NCI-H510A (cell line): ENCODE data around the gene C16orf82.

ENCODE experiments used
- DNase-seq: peaks from one replicate; lab custom pipeline; 2025; lab: John Stamatoyannopoulos, UW

The C16orf82 gene

DNA sequence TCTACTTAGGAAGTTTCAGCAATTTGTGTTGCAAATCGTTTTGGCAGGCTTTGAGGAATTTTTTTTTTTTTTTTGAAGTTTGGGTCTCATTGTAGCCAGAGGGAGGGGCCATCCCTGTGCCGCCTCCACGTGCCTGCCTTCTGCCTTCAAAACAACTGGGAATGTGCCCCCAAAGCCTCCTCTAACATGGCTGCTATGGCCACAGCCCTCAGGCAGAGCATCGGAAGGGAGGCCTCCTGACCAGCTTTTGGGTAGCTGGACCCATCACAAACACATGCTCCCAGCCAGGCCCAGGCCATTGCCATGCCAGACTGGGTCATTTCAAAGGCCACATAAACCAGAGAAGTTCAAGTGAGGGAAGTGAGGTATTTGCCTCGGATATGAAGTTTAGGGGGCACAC, 21.5 kb downstream of the C16orf82 start:
- no peak for DNase-seq

DNA sequence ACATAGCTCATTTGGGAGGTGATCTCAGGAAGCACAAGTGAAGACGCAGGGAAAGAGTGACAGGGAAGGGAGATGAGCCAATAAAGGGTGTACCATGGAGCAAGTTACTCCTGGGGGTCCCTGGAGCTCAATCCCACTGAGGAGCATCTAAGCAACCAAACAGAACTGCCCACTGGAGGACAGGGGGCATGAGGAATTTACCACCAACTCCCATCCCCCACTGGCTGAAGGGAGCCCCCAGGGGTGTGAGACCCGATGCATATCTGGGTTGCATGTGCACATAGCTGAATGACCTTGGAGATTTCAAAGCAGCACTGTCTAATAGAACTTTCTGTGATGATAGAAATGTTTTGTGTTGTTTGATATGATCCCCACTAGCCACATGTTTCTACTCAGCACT, 29.6 kb downstream of the C16orf82 start:
- DNase-seq = no peak

DNA sequence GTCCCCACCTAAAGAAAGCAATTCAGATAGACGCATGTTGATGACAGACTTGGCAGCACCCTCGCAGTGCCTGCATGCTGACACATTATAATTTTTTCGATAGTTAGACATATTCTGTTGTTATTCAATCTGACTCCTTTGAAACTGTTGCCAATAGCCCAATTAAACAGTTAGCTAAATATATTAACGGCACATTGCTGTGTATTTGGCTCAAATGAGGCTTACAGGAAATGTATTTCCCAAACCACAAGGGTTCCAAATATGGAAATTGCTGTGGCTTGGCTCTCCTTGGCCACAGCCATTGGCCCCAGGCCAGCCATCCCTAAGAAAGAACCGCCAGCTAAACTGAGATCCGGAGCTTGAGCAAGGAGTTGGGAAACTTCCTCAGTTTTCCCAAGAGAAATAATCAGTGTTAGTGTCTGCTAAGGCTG, 31.1 kb downstream of the C16orf82 start:
- DNase-seq = no peak

DNA sequence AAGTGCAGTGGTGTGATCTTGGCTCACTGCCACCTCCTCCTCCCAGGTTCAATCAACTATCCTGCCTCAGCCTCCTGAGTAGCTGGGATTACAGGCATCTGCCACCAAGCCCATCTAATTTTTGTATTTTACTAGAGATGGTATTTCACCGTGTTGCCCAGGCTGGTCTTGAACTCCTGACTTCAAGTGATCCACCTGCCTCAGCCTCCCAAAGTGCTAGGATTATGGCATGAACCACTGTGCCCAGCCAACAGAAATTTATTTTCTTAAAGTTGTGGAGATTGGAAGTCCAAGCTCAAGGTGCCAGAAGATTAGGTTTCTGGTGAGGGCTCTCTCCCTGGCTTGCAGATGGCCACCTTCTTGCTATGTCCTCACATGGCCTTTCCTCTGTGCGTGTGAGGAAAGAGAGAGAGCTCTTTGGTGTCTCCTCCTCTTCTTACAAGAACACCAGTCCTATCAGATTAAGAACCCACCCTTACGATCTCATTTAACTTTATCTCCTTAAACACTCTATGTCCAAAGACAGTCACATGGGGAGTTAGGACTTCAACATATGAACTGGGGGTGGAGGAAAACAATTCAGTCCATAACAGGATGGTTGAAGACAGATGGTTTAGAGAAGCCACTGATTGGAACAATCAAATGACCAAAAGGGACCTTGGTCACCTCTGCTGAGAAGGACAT, 31.8 kb downstream of the C16orf82 start:
- no peak for DNase-seq

DNA sequence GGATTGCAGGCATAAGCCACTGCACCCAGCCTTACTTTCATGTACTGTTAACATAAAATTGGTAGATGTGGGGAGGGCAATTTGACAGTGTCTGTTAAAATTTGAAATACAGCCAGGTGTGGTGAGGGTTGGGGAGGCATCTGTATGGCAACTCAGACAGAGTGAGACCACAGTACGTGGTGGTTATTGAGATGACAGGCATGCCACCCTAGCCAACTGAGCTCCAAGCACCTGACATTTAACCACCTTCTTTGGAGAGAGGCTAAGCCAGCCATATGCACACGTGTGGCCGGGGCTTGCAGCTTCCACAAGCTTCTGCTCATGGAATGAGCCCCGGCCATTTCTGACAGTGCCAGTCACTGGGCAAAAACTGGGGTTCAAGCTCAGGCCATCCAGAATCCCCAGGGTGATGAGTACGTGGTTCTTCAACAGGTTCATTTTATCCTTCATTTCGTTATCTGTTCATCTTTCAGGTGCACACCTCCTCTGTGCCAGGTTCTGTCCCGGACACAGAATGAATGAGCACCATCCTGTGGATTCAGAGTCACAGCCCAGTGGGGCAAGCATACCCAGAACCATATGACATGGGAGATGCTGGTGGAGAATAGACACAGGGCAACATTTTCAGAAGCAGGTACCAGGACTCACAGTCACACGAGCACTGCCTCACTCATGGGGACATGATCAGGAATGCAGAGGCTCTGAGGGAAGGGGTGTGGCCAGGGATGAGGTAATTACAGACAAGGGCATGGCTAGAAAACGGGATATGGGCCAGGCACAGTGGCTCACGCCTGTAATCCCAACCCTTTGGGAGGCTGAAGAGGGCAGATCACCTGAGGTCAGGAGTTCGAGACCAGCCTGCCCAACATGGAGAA, 36.2 kb downstream of the C16orf82 start:
- no peak for DNase-seq

DNA sequence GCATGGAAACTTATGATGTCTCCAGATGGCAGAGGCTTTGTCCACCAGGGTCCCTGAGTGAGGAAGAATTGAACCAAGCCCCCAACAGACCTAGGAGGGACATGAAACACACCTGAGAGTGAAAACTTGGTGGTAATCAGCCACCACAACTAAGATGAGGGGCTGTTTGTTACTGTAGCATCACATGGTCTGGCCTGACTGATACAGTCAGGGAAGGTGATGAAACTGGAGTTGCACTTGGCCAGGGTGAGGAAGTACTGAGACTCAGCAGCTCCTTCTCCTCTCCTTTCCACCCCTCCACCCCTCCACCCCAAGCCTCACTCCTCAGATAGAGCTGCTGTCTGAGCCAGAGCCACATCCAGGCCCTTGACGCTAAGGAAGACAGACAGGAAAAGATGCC, 37.2 kb downstream of the C16orf82 start:
- no peak for DNase-seq

DNA sequence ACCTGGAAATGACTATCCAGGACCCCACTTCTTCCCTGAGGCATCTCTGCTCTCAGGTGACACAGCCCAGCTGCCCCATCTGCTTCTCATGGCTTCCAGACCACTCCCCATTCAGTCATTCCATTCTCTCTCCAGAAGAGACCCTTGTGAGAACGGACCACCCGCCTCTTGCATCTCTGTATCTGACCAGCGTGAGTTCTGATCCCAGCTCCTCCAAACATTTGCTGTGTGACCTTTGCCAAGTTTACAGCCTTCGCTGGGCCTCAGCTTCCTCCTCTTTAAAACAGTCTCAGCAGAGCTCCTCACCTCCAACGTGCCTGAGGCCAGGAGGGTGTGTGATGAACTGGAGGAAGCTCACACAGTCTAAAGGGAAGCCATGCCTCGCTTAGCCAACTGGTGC, 39.6 kb downstream of the C16orf82 start:
- no peak for DNase-seq

DNA sequence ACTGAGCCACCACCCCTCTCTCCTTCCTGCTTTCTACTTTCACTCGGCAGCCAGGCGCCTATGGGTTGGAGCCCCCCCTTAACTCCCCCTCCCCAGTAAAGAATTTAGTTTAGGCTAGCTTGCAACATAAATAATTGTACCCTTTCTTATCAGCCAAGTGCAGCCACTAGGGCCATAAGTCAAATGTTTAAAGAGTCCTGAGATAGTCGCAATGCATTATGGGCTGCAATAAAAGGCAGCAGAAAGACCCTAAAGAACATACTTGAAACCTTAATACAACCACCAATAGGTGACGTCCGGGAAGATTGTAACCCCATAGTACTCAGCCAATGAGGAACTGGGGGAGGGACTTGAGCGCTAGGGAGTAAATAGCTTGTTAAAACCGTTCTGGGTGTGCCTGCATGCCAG, 40.5 kb downstream of the C16orf82 start:
- DNase-seq = no peak

DNA sequence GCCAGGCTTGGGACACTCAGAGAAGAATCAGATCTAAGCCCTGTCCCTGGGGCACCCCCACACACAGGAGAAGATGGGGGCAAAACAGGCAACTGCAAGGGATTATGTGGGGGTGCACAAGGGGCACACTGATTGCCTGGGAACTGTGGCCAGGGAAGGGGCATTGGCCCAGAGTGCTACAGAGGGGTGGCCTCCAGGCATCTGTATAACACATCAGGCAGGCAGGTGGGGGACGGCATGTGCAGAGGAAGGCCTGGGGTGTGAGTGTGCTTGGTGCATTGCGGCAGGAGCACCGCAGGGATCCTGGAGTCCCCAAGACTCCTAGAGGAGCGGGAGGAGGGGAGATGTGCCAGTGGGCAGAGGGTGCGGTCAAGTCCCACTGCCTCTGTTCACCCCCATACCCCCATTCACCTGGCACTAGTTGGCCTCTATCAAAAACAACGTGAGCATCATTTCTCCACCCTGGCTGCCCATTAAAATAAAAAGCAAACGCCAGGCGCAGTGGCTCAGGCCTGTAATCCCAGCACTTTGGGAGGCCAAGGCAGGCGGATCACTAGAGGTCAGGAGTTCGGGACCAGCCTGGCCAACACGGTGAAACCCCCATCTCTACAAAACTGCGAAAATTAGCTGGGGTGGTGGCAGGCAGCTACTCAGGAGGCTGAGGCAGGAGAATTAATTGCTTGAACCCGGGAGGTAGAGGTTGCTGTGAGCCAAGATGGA, 41.5 kb downstream of the C16orf82 start:
- no peak for DNase-seq

DNA sequence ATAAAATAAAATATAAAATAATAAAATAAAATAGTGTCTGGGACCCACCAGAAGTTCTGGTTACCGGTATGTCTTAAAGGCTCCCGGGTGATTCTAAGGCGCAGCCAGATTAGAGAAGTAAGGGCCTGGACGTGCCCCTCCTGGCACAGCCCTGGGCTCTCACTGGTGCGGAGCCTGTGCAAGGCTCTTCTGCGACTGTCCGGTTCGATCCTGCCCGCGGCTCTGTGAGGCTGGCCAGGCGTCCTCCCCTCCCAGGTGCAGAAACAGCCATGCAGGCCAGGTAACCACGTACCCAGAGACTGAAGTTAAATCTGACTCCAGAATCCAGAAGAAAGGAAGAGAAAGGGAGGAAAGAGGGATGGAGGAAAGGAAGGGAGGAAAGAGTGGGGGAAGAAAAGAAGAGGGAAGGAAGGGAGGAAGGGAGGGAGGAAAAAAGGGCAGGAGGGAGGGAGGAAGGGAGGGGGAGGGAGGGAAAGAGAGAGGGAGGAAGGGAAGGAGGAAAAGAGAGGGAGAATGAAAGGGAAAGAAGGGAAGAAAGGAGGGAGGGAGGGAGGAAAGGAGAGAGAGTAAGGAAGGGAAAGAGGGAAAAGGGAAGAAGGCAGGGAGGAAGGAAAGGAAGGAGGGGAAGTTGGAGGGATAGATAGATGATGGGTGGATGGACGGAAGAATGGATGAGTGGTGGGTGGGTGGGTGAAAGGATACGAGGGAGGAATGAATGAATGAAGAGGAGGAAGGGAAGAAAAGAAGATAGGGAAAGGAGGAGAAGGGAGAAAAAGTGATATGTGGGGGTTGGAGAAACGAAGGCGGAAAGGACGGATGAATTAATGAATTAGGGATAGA, 42.3 kb downstream of the C16orf82 start:
- DNase-seq = no peak

DNA sequence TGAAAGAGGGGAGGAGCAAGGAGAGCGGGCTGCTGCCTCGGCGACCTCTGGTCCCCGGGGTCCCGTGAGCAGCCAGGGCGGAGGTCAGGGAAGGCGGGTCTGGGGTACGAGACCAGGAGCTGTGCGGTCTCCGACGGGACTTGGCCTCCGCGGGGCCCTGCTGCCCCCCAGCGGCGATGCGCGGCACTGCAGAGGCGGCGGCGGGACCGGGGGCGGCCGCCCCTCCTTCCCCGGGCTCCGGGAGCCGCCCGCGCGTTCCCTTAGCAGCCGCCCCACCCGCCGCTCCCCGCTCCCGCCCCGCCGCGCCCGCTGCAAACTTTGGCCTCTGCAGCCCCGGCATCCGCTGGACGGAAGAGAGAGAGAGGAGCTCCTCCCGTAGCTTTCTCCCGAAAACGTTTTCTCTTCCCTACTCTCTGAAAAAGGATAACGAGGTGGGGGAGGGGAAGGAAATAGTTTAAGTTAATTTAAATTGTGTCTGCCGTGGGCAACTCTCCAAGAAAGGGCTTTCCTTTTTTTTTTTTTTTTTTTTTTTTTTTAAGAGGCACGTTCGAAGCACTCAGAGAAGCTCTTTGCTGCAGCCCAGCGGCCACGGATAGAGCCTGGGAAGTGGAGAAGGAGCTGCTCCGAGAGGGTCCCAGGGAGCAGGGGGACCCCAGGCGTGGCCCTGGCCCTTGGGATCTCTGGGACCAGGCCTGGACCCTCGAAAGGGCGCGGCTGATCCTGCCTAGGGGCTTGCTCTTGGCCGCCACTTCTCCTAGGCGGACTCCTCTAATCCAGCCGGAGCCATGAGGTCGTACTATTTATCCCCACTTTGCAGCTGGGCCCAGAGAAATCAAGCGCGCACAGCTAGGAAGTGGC, 43.2 kb downstream of the C16orf82 start:
- DNase-seq = peak; percentile 77

DNA sequence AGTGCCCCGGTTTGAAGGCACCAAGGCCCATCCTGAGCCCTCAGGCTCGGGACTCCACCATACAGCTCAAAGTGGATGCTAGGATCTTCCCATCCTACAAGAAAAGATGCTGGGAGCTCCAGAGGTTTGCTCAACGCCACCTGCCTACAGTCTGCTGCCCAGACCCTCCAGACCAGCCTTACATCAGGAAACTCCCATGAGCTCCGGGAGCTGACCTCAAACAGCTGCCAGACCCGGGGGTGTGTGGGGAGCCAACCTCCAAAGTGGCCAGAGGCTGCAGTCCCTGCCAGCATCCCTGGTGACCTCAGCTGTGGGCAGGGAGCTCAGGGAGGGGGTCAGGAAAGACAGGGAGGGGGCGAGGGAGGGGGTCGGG, 43.8 kb downstream of the C16orf82 start:
- DNase-seq = no peak

DNA sequence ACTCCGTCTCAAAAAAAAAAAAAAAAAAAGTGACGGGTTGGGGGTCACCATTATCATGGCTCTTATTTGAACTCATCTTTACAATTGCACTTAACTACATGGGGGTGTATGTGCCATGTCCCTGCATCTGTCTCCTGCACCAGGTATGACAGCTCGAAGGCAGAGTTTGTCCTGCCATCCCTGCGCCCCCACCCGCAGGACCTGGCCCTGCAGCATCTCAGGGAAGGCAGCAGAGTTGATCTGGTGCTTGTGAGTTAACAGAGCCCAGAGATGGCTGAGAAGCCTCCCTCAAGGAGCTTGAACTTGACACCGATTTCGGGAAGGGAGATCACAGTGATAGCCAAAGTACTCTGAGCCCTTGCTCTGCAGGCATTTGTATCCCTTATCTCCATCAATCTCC, 44.8 kb downstream of the C16orf82 start:
- no peak for DNase-seq

DNA sequence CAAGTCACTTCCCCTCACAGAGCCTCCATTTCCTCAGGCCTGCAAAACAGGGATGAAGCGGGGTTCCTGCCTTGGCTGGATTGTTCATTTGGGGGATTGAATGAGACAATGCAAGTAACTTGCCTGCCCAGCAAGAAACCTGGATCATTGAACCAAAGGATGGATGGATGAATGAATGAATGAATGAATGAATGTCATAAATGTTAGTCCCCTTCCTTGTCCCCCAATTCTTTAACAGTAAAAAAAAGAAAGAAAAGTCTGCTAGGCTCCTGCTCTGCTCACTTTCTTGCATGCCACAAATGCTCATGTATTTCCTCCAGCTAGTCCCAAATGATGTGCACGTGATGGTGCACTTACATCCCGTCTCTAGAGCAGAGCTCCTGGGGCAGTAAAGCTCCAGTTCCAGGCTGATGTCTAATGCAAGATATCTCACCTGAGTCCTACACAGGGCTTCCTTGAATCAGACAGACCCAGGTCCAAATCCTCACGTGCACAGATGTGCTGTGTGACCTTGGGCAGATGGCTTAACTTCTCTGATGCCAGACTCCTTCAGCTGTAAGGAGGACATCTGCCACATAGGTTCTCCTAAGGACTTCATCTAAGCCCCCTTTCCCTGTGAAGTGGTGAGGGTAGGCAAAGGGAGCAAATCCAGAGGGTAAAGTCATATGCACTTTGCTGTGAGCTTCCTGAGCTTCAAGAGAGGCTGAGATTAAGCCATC, 45.5 kb downstream of the C16orf82 start:
- DNase-seq = no peak

DNA sequence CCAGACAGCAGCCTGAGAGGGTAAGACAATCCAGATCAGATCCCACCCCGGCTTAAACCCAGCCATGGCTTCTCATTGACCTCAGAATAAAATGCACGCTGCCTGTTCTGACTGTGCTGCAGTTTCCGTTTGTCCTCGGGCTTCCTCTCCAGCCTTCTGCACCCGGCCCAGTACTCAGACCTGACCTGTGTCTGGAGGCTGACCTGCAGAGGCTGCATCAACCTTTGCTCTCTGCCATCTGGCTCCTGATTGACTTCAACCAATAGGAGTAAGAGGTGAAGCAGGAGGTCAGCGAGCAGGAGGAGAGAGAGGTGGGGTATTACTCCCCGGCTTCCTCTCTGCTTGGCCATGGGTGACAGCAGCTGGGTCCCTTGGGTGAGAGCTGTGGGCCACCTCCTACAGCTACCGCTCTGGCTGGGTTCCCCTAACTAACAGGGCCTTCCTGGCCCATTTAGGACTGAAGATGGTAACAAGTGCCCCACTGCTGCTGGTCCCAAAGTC, 46.7 kb downstream of the C16orf82 start:
- DNase-seq = no peak

DNA sequence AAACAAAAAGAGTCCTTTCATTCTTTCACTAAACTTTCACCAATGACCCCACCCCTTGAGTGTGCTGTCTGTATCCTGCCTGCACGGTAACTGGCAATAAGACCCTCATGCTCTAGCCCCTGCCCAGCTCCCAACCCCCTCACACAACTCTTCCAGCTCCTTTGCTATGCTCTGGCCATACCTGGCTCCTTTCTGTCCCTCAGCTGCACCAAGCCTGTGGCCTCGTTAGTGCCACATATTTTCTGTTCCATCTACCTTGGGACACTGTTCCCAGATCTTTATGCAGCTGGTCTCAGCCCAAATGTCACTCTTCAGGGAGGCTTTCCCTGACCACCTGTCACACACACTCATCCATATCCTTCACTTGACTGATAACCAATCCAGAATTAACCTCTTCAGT, 47.3 kb downstream of the C16orf82 start:
- DNase-seq = no peak

DNA sequence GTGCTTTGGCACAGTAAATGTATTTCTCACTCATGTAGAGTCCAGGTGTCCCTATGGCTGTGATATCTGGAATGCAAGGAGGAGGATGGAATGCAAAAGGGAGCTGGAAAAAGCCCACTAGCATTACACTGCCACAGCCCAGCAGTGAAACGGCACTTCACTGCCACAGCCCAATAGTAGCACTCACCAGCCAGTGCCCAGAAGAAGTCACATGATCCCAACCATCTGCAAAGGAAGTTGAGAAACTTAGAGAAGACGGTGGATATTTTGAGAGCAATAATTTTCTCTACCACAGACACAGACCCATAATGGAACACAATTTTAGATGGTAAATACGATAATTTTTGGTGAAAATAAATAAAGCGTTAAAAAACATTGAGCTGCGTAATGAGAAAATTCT, 51.8 kb downstream of the C16orf82 start:
- DNase-seq = no peak
